ENCODE data around the gene CEMIP.

CEMIP gene

GRCh38 chr15:80769153-80769828, 9.9 kb upstream of the CEMIP start:
- Histone ChIP-seq H3K36me3 (ENCODE audit: low read length) (no peaks in the 10 kb centered on the region), H3F3A (ENCODE audit: insufficient read depth) (no peaks in the 10 kb centered on the region), H2AFZ (ENCODE audit: low read depth, low read length, severe bottlenecking) (no peak overlapping the region), H3K79me2 (ENCODE audit: insufficient read depth, low read length) (no peaks in the 10 kb centered on the region), H3K27me3 (ENCODE audit: low read length) (no peaks in the 10 kb centered on the region), H4K20me1 (ENCODE audit: low read depth, low read length) (no peaks in the 10 kb centered on the region), H3K9ac (ENCODE audit: low read length) (no peak overlapping the region), H3K4me3 (ENCODE audit: insufficient read depth, low read length, poor library complexity, severe bottlenecking) (no peak overlapping the region), H3K27ac (ENCODE audit: low read depth, low read length) (no peak overlapping the region), H3K9me2 (replicated peaks; ENCODE audit: insufficient read depth, low read length) (no peaks in the 10 kb centered on the region), H3K9me3 (ENCODE audit: insufficient read depth, low read length) (no peaks in the 10 kb centered on the region), H3K4me2 (ENCODE audit: low read depth, low read length, poor library complexity, severe bottlenecking) (no peak overlapping the region)
- TF ChIP-seq, protein P1, sequence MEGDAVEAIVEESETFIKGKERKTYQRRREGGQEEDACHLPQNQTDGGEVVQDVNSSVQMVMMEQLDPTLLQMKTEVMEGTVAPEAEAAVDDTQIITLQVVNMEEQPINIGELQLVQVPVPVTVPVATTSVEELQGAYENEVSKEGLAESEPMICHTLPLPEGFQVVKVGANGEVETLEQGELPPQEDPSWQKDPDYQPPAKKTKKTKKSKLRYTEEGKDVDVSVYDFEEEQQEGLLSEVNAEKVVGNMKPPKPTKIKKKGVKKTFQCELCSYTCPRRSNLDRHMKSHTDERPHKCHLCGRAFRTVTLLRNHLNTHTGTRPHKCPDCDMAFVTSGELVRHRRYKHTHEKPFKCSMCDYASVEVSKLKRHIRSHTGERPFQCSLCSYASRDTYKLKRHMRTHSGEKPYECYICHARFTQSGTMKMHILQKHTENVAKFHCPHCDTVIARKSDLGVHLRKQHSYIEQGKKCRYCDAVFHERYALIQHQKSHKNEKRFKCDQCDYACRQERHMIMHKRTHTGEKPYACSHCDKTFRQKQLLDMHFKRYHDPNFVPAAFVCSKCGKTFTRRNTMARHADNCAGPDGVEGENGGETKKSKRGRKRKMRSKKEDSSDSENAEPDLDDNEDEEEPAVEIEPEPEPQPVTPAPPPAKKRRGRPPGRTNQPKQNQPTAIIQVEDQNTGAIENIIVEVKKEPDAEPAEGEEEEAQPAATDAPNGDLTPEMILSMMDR (IDR thresholded peaks at IDR 0.05; ENCODE audit: insufficient read depth, low read length, poor library complexity, severe bottlenecking), result no peak

DNA sequence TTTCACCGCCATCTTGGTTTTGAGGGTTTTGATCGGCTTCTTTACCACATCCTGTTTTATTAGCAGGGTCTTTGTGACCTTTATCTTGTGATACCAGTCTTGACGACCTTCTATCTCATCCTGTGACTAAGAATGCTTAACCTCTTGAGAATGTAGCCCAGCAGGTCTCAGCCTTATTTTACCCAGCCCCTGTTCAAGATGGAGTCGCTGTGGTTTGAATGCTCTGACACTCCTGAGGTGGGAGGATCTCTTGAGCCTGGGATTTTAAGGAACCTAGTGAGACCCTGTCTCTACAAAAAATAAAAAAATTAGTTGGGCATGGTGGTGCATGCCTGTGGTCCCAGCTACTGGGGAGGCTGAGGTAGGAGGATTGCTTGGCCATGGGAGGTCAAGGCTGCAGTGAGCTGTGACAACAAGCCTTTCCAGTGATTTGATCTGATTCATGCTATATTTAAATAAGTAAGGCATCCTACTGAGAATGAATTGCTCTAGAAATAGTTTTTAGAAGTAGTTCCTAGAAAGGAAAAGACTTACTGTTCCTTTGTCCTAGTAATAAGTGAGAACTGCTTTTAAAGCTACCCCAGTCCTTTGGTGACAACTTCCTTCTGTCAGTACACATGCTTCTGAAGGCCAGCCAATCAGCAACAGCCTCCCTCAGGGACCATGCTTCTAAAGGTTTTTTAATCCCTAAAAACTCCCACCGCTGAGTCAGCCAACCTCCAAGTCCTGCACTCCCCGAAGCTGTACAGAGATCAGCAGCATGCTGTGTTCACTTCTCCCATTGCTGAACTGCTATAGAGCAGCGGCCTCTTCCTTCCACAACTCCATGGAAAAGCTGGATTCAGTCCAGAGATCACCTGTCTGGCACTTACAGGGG, 9.1 kb upstream of the CEMIP start:
- Histone ChIP-seq H3K27me3 (ENCODE audit: low read length) (no peaks in the 10 kb centered on the region), H3K36me3 (ENCODE audit: low read length) (no peaks in the 10 kb centered on the region), H3K4me2 (ENCODE audit: low read depth, low read length, poor library complexity, severe bottlenecking) (no peak overlapping the region), H3F3A (ENCODE audit: insufficient read depth) (no peaks in the 10 kb centered on the region), H3K4me3 (ENCODE audit: insufficient read depth, low read length, poor library complexity, severe bottlenecking) (no peak overlapping the region), H3K9me3 (ENCODE audit: insufficient read depth, low read length) (no peaks in the 10 kb centered on the region), H3K9ac (ENCODE audit: low read length) (no peak overlapping the region), H3K79me2 (ENCODE audit: insufficient read depth, low read length) (no peaks in the 10 kb centered on the region), H2AFZ (ENCODE audit: low read depth, low read length, severe bottlenecking) (no peak overlapping the region), H3K9me2 (replicated peaks; ENCODE audit: insufficient read depth, low read length) (no peaks in the 10 kb centered on the region), H3K27ac (ENCODE audit: low read depth, low read length) (no peak overlapping the region), H4K20me1 (ENCODE audit: low read depth, low read length) (no peaks in the 10 kb centered on the region)
- TF ChIP-seq, protein P1 (IDR thresholded peaks at IDR 0.05; ENCODE audit: insufficient read depth, low read length, poor library complexity, severe bottlenecking), result no peak
- no peak for TF ChIP-seq EZH2phosphoT487 (conservative IDR thresholded peaks at IDR 0.05; ENCODE audit: low read length)

- H3K79me2 ChIP-seq (ENCODE audit: insufficient read depth, low read length), result no peaks in the 10 kb centered on the region
- no peak overlapping the region for H3K27ac ChIP-seq (ENCODE audit: low read depth, low read length)
- H3F3A ChIP-seq (ENCODE audit: insufficient read depth), result no peaks in the 10 kb centered on the region
- H3K36me3 ChIP-seq (ENCODE audit: low read length), result no peaks in the 10 kb centered on the region
- no peak overlapping the region for H3K4me3 ChIP-seq (ENCODE audit: insufficient read depth, low read length, poor library complexity, severe bottlenecking)
- H4K20me1 ChIP-seq (ENCODE audit: low read depth, low read length), result no peaks in the 10 kb centered on the region
- H3K9ac ChIP-seq (ENCODE audit: low read length), result no peak overlapping the region
- H3K9me3 ChIP-seq (ENCODE audit: insufficient read depth, low read length), result no peaks in the 10 kb centered on the region
- TF ChIP-seq, protein P1 (IDR thresholded peaks at IDR 0.05; ENCODE audit: insufficient read depth, low read length, poor library complexity, severe bottlenecking), result no peak
- TF ChIP-seq EZH2phosphoT487 (conservative IDR thresholded peaks at IDR 0.05; ENCODE audit: low read length), result no peak
- H3K4me2 ChIP-seq (ENCODE audit: low read depth, low read length, poor library complexity, severe bottlenecking), result no peak overlapping the region
- H3K9me2 ChIP-seq (replicated peaks; ENCODE audit: insufficient read depth, low read length), result no peaks in the 10 kb centered on the region
- H3K27me3 ChIP-seq (ENCODE audit: low read length), result no peaks in the 10 kb centered on the region
- H2AFZ ChIP-seq (ENCODE audit: low read depth, low read length, severe bottlenecking), result no peak overlapping the region
Observed at GRCh38 chr15:80773122-80773551, 6.0 kb upstream of the CEMIP start.

Measured in SU-DHL-6 (cell line).